Kidney (tissue), 14 donors: Measurements from ENCODE around the gene MYO1H. TPM values are rescaled to one million over a fixed set of nuclear protein-coding genes. Genes with fewer than 3 reads are reported as not detected.

Experiments
- DNase-seq, 5 donors: peaks; one replicate each; pipeline ENCODE4 v3.0.0-alpha.2; 2013 to 2020
- FAIRE-seq: peaks from 2 replicates; lab custom pipeline; 2012; peaks lifted over from hg19 to GRCh38; lab: Jason Lieb, UNC
- H3K27ac ChIP-seq, 2 donors: one replicate each; pipeline ENCODE4 v1.7.0; 2013; ENCODE audit warnings: low read depth in 2 of 2, low read length in 2 of 2, inconsistent platforms in 1 of 2
- H3K27me3 ChIP-seq: one replicate; pipeline ENCODE4 v1.7.1; 2013; ENCODE audit warnings: low read length, inconsistent platforms; ENCODE audit not compliant: control insufficient read depth, insufficient read depth
- H3K36me3 ChIP-seq, 3 donors: one replicate each; pipeline versions ENCODE4 v1.7.0 to v1.7.1; 2013; ENCODE audit warnings: low read length in 3 of 3, control low read depth in 1 of 3, inconsistent platforms in 1 of 3; ENCODE audit not compliant: insufficient read depth in 3 of 3, control insufficient read depth in 2 of 3
- H3K4me1 ChIP-seq, 3 donors: one replicate each; pipeline versions ENCODE4 v1.7.0 to v1.7.1; 2013; ENCODE audit warnings: low read length in 3 of 3, inconsistent platforms in 1 of 3, low read depth in 1 of 3; ENCODE audit not compliant: control insufficient read depth in 2 of 3, insufficient read depth in 2 of 3
- H3K4me3 ChIP-seq, 3 donors: one replicate each; pipeline versions ENCODE4 v1.7.0 to v1.8.1; 2013; ENCODE audit warnings: low read length in 3 of 3, control low read depth in 1 of 3, inconsistent platforms in 1 of 3
- H3K9ac ChIP-seq, 3 donors: one replicate each; pipeline versions ENCODE4 v1.7.0 to v1.7.1; 2013; ENCODE audit warnings: low read length in 3 of 3, control low read depth in 1 of 3, inconsistent platforms in 1 of 3
- H3K9me3 ChIP-seq, 3 donors: one replicate each; pipeline versions ENCODE4 v1.7.0 to v1.7.1; 2013; ENCODE audit warnings: low read length in 3 of 3, control low read depth in 1 of 3, inconsistent platforms in 1 of 3; ENCODE audit not compliant: control insufficient read depth in 2 of 3, insufficient read depth in 1 of 3
- CTCF ChIP-seq: IDR thresholded peaks from 3 replicates; pipeline ENCODE4 v1.5.1; 2012; ENCODE audit warnings: mild to moderate bottlenecking, moderate library complexity, borderline replicate concordance; ENCODE audit not compliant: insufficient read depth; ENCODE audit errors: extremely low read depth
- intact Hi-C: fragments of 100-400 bp; cut with DNase I; formaldehyde crosslinking; loops from one replicate; pipeline ENCODE4 v1.11.1; 2022
- polyA plus RNA-seq: library from polyadenylated mRNA; stranded (reverse); fragments of 350-450 nt; fragmentation: Illumina TruSeq; extraction: RNeasy Lipid Tissue Mini Kit (QIAGEN cat#74804); gene quantifications from one replicate; pipeline ENCODE4 v1.2.3, GENCODE V29; 2014; ENCODE audit warnings: low read depth, low replicate concordance; ENCODE audit not compliant: insufficient read depth
- total RNA-seq: library from RNA; stranded (reverse); fragmentation: NEBNext Ultra II Directional; extraction: Animal tissue kit (Norgen Biotek cat#: 25700); gene quantifications from one replicate; pipeline ENCODE4 v1.2.1, GENCODE V29; 2021
- donor health status: control.
- donor health status: control.
- donor health status: control.
- donor health status: control.
- donor health status: control.
- donor health status: DM: yes; HTN: yes; CAD: no.
- donor health status: Normal renal cell carcinoma (clear cell type).

Gene MYO1H
- total and polyA plus RNA-seq, 2 donors from 2014 or later, result 0.56 TPM; not detected in 1

- H3K4me3 ChIP-seq, result no peak overlapping the region
- H3K9ac ChIP-seq, result no peak overlapping the region
- peaks cover 2 to 15% (median 9%) of the 10 kb centered on the region in 3 donors for H3K36me3 ChIP-seq
- no peaks in the 10 kb centered on the region for H3K9me3 ChIP-seq
- FAIRE-seq (no peak), DNase-seq (peak in 2 of 5 donors; percentile 26 to 63)
- no peaks in the 10 kb centered on the region for H3K27me3 ChIP-seq
- peak overlapping the region in 1 of 2 donors; percentile 54 for H3K27ac ChIP-seq
- TF ChIP-seq CTCF, result no peak
- intact Hi-C loops, result no loop called here
- H3K4me1 ChIP-seq, result no peaks in the 10 kb centered on the region
Measured at GRCh38 chr12:109445191-109445609, 97.5 kb downstream of the MYO1H start.

- Histone ChIP-seq H3K9ac (no peak overlapping the region), H3K27ac (no peak overlapping the region), H3K4me1 (peaks cover 0 to 4% (median 0%) of the 10 kb centered on the region in 3 donors), H3K36me3 (peaks cover 2 to 17% (median 12%) of the 10 kb centered on the region in 3 donors), H3K27me3 (no peaks in the 10 kb centered on the region), H3K9me3 (no peaks in the 10 kb centered on the region), H3K4me3 (no peak overlapping the region)
- TF ChIP-seq CTCF, result no peak
- DNase-seq, result no peak
- intact Hi-C loops, result no loop called here
- no peak for FAIRE-seq
Measured at GRCh38 chr12:109446869-109447268, 99.2 kb downstream of the MYO1H start.

- Histone ChIP-seq H3K27me3 (no peaks in the 10 kb centered on the region), H3K9me3 (no peaks in the 10 kb centered on the region), H3K36me3 (peaks cover 2 to 19% (median 16%) of the 10 kb centered on the region in 3 donors), H3K27ac (no peak overlapping the region), H3K4me1 (peaks cover 0 to 4% (median 0%) of the 10 kb centered on the region in 3 donors), H3K9ac (no peak overlapping the region), H3K4me3 (no peak overlapping the region)
- intact Hi-C loops, result no loop called here
- DNase-seq (no peak), FAIRE-seq (no peak)
- TF ChIP-seq CTCF, result no peak
Measured at GRCh38 chr12:109447482-109447881, 99.8 kb downstream of the MYO1H start.

- no peaks in the 10 kb centered on the region for H3K27me3 ChIP-seq
- FAIRE-seq (no peak), DNase-seq (no peak)
- H3K9ac ChIP-seq, result no peak overlapping the region
- H3K4me3 ChIP-seq, result no peak overlapping the region
- H3K9me3 ChIP-seq, result no peaks in the 10 kb centered on the region
- H3K4me1 ChIP-seq, result peaks cover 0 to 4% (median 0%) of the 10 kb centered on the region in 3 donors
- H3K36me3 ChIP-seq, result peaks cover 2 to 23% (median 20%) of the 10 kb centered on the region in 3 donors
- TF ChIP-seq CTCF, result no peak
- H3K27ac ChIP-seq, result no peak overlapping the region
- intact Hi-C loops, result no loop called here
Measured at GRCh38 chr12:109448272-109448671, 100.6 kb downstream of the MYO1H start.
